ENCODE results near the gene LTC4S.
A peak's percentile ranks its signal among the peaks of the same experiment; 100 is the strongest.

The LTC4S gene

GRCh38 chr5:179812135-179812825, 18.5 kb downstream of the LTC4S start:
- DNase-seq = no peak

GRCh38 chr5:179812997-179813607, 19.3 kb downstream of the LTC4S start:
- DNase-seq = no peak

- DNase-seq = no peak
Observed at GRCh38 chr5:179814090-179814489, 20.3 kb downstream of the LTC4S start.

- DNase-seq = no peak
Observed at GRCh38 chr5:179815491-179816249, 21.9 kb downstream of the LTC4S start.

- no peak for DNase-seq
Observed at GRCh38 chr5:179816401-179816795, 22.6 kb downstream of the LTC4S start.

GRCh38 chr5:179816796-179817469, 23.1 kb downstream of the LTC4S start:
- no peak for DNase-seq

- no peak for DNase-seq
Observed at GRCh38 chr5:179817470-179817840, 23.7 kb downstream of the LTC4S start.

- no peak for DNase-seq
Observed at GRCh38 chr5:179817890-179818745, 24.3 kb downstream of the LTC4S start.

- DNase-seq = peak; percentile 73
Observed at GRCh38 chr5:179818746-179819295, 25.0 kb downstream of the LTC4S start.

- DNase-seq = peak; percentile 69
Observed at GRCh38 chr5:179819296-179820126, 25.7 kb downstream of the LTC4S start.

- no peak for DNase-seq
Observed at GRCh38 chr5:179820127-179820482, 26.3 kb downstream of the LTC4S start.

GRCh38 chr5:179820483-179821297, 26.9 kb downstream of the LTC4S start, which contains the start of gene SQSTM1:
Gene SQSTM1, plus strand, starts transcription at chr5:179820905. Its CDS starts 32 bp downstream, at chr5:179820937.
- DNase-seq = peak; percentile 27

- peak; percentile 44 for DNase-seq
Observed at GRCh38 chr5:179821298-179822058, 27.7 kb downstream of the LTC4S start.

- no peak for DNase-seq
Observed at GRCh38 chr5:179822059-179822432, 28.3 kb downstream of the LTC4S start.

GRCh38 chr5:179822444-179822990, 28.7 kb downstream of the LTC4S start:
- no peak for DNase-seq

- no peak for DNase-seq
Observed at GRCh38 chr5:179823937-179824744, 30.4 kb downstream of the LTC4S start.

GRCh38 chr5:179824745-179825112, 30.9 kb downstream of the LTC4S start:
- DNase-seq = no peak

GRCh38 chr5:179825655-179826182, 31.9 kb downstream of the LTC4S start:
- DNase-seq = no peak

Data from SHP77 treated with DMSO at 0.1 percent for 48 hours (cell line).